T47D (cell line): ENCODE results near the gene HSPA12B.

Experiments used
- DNase-seq, 2 experiments: peaks; one replicate each; pipeline versions ENCODE4 v3.0.0 to v3.0.0-alpha.2; 2011 to 2012; ENCODE audit warnings: low read depth in 1 of 2, low spot score in 1 of 2
- JUND ChIP-seq: IDR thresholded peaks from 2 replicates; pipeline ENCODE4 v1.6.1; 2012; ENCODE audit warnings: low read depth
- in situ Hi-C: cut with HindIII; loops from 2 replicates; pipeline ENCODE4 v1.10.0; 2016; ENCODE audit warnings: low sequenced_read_pairs, low pct_unique_long_range_greater_than_20kb

HSPA12B gene

DNA sequence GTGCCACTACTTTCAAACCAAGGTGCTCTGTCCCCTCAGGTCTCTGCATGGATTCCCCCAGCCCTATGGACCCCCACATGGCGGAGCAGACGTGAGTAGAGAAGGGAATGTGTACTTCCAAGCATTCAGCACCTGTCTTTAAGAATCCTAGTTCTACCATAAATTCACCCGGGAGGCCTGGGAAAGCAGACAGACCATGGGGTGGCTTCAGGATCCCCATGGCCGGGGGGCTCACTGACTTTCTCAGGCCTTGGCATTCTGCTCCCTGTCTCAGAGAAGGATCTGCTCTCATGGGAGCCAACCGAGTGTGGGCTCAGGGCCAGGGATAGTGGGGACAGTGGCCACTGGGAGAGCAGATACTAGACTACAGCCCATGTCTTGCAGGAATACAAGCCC lies 65.9 kb downstream of the HSPA12B start:
- no peak for DNase-seq
- TF ChIP-seq JUND = no peak
- in situ Hi-C loops = no loop called here

DNA sequence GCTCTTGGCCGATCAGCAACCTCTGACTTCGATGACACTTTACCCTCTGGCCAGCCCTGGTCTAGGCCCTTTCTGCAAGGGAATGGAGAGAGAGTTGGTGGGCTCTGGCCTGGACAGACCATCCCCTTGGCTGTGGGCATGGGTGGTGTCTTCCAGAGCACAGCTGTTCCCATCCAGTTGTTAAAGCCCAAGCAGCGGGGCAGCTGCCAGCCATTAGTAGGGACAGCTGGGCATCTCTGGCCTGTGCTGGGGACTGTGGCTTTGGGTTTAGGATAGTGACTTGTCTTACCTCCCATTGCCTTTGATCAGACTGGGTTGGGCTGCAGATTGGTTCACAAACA lies 66.4 kb downstream of the HSPA12B start:
- DNase-seq = no peak
- TF ChIP-seq JUND = no peak
- in situ Hi-C loops = no loop called here

DNA sequence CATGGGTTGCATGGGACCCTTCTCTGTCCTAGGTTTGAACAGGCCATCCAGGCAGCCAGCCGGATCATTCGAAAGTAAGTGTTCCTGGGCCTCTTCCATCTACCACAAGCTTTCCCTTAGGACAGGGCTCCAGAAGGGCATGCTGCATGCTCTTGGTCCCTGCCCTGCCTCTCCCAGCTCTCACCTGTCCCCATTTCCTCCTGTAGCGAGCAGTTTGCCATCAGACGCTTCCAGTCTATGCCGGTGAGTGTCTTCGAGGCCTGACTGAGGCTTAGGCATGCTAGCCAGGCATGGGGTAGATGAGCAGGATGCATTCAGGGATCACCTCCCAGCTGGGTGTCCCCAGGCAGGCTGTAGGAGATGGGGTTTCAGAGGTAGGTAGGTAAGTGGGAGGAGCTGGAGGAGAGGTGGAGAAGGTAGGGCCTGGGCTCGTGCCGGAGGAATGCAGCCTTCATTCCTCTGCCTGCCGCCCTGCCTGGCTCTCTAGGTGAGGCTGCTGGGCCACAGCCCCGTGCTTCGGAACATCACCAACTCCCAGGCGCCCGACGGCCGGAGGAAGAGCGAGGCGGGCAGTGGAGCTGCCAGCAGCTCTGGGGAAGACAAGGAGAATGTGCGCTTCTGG lies 67.9 kb downstream of the HSPA12B start:
- in situ Hi-C loops = no loop called here
- no peak for DNase-seq
- TF ChIP-seq JUND = no peak

DNA sequence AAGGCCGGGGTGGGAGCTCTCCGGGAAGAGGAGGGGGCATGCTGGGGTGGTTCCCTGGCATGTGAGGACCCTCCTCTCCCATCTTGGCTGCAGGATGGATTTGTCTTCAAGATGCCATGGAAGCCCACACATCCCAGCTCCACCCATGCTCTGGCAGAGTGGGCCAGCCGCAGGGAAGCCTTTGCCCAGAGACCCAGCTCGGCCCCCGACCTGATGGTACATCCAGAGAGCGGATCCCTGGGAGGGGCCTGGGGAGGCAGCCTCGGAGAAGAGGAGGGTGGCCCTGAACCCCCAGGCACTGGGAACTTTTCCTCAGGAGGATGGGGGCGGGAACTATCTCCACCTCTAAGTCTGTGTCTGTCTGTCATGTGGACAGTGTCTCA lies 68.4 kb downstream of the HSPA12B start:
- DNase-seq = no peak
- in situ Hi-C loops = no loop called here
- TF ChIP-seq JUND = no peak

DNA sequence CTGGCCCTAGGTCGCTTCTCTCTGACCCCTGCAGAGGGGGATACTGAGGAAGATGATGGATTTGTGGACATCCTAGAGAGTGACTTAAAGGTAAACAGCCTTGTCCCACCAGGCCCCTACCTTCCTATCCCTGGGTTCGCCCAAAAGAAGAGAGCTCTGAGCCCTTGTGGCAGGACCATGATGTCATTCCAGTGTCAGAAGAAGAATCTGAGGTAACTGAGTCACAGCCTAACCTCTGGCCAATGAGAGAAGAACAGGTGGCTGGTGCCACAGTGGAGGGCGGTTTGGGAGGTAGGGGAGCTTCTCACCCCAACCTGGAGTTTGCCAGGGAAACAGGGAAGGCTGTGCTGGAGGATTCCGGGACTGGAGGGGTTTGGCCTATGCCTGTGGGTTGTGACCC lies 68.8 kb downstream of the HSPA12B start:
- TF ChIP-seq JUND = no peak
- DNase-seq = no peak
- in situ Hi-C loops = no loop called here

DNA sequence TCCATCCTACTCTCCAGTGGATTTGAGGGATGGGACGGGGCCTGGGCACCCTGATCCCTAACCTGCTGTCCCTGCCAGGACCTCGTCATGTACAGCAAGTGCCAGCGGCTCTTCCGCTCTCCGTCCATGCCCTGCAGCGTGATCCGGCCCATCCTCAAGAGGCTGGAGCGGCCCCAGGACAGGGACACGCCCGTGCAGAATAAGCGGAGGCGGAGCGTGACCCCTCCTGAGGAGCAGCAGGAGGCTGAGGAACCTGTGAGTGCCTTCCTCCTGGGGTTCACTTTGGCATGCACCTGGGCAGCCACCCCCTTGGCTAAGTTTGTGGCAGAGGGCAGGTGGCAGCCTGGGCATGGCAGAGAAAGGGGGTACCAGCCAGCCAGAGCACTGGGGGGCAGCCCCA lies 69.4 kb downstream of the HSPA12B start:
- in situ Hi-C loops = no loop called here
- no peak for TF ChIP-seq JUND
- no peak for DNase-seq
